AG09319 (cell line): Measurements from ENCODE around the gene KDM4C.

Source experiments
- DNase-seq: peaks from one replicate; pipeline ENCODE4 v3.0.0-alpha.2; 2010; ENCODE audit warnings: low read depth; ENCODE audit errors: extremely low read depth
- CTCF ChIP-seq: IDR thresholded peaks from 2 replicates; pipeline ENCODE4 v1.5.1; 2011; ENCODE audit warnings: low read depth, mild to moderate bottlenecking, inconsistent platforms, low read length, moderate library complexity

Gene KDM4C

GRCh38 chr9:7135735-7136134 lies 378.0 kb downstream of the KDM4C start:
- DNase-seq: no peak
- no peak for TF ChIP-seq CTCF

GRCh38 chr9:7137040-7137439 lies 379.3 kb downstream of the KDM4C start:
- no peak for DNase-seq
- TF ChIP-seq CTCF: no peak

- no peak for DNase-seq
- no peak for TF ChIP-seq CTCF
Observed at GRCh38 chr9:7137571-7137970, 379.8 kb downstream of the KDM4C start.

GRCh38 chr9:7139886-7140285 lies 382.1 kb downstream of the KDM4C start:
- no peak for DNase-seq
- TF ChIP-seq CTCF: no peak

- no peak for DNase-seq
- no peak for TF ChIP-seq CTCF
Observed at GRCh38 chr9:7140401-7140800, 382.6 kb downstream of the KDM4C start.

GRCh38 chr9:7143645-7144200 lies 385.9 kb downstream of the KDM4C start:
- no peak for TF ChIP-seq CTCF
- DNase-seq: no peak

GRCh38 chr9:7144265-7145046 lies 386.7 kb downstream of the KDM4C start:
- no peak for DNase-seq
- TF ChIP-seq CTCF: no peak
